Stimulated activated CD8-positive, alpha-beta memory T cell treated with anti-CD3 and anti-CD28 coated beads, Interleukin-7, amount 100 ng/mL, for 24 hours (primary cell): ENCODE measurements around the gene MR1.

Source experiments
- DNase-seq: peaks from one replicate; pipeline ENCODE4 v3.0.0-alpha.2; 2020; ENCODE audit warnings: low read depth

MR1 gene

GRCh38 chr1:181108304-181108867 is 74.6 kb downstream of the MR1 start:
- no peak for DNase-seq

GRCh38 chr1:181110013-181110412 is 76.2 kb downstream of the MR1 start:
- DNase-seq, result no peak
